Thyroid gland (tissue), 4 donors: ENCODE data around the gene PRDM7.

Experiments
- POLR2A ChIP-seq, 2 donors: fragments of 450-650 bp; IDR thresholded peaks; one replicate each; pipeline ENCODE4 v1.6.1; 2017; ENCODE audit warnings: antibody characterized with exemption in 2 of 2, mild to moderate bottlenecking in 2 of 2, moderate library complexity in 1 of 2
- TF ChIP-seq, protein P1 (sequence below), 6 experiments: fragments of 200-600 bp in 3 of 6; fragments of 450-650 bp in 3 of 6; sonication (generic) in 3 of 6; IDR thresholded peaks; one replicate each; pipeline ENCODE4 v1.5.1; 2016 to 2019; ENCODE audit warnings: antibody characterized with exemption in 6 of 6, mild to moderate bottlenecking in 2 of 6, inconsistent platforms in 1 of 6, moderate library complexity in 1 of 6

DNA sequence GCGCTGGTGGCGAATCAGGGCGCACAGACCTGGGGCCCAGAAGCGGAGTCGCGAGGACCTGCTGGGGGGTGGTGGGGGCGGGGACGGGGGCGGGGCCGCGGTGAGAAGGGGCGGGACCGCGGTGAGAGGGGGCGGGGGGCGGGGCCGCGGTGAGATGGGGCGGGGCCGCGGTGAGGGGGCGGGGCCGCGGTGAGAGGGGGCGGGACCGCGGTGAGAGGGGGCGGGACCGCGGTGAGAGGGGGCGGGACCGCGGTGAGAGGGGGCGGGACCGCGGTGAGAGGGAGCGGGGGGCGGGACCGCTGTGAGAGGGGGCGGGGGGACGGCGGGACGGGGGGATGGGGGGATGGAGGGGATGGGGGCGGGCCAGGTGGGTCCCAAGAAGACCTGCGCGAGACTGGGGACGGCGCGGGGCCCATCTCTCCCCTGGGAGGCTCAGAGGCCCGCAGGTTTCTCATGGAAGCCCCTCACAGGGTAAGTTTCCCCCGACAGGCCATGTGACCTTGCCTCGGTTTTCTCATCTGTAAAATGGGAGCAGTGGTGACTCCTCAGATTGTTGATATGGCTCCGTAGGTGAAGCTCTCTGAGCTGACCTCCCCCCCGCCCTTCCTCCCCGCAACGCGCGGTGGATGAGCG lies 29.3 kb downstream of the PRDM7 start:
- TF ChIP-seq POLR2A (IDR thresholded peaks at IDR 0.05): no peak
- TF ChIP-seq, protein P1, sequence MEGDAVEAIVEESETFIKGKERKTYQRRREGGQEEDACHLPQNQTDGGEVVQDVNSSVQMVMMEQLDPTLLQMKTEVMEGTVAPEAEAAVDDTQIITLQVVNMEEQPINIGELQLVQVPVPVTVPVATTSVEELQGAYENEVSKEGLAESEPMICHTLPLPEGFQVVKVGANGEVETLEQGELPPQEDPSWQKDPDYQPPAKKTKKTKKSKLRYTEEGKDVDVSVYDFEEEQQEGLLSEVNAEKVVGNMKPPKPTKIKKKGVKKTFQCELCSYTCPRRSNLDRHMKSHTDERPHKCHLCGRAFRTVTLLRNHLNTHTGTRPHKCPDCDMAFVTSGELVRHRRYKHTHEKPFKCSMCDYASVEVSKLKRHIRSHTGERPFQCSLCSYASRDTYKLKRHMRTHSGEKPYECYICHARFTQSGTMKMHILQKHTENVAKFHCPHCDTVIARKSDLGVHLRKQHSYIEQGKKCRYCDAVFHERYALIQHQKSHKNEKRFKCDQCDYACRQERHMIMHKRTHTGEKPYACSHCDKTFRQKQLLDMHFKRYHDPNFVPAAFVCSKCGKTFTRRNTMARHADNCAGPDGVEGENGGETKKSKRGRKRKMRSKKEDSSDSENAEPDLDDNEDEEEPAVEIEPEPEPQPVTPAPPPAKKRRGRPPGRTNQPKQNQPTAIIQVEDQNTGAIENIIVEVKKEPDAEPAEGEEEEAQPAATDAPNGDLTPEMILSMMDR (IDR thresholded peaks at IDR 0.05): no peak
